SK-N-MC (cell line): ENCODE measurements around the gene ADAMTS12.

ENCODE experiments used
- EZH2 ChIP-seq: fragments of 200-600 bp; sonication (generic); IDR thresholded peaks from one replicate; pipeline ENCODE4 v1.6.1; 2017; ENCODE audit warnings: antibody characterized with exemption
- FOXP2 ChIP-seq: optimal IDR thresholded peaks from 2 replicates; pipeline ENCODE3; 2011; ENCODE audit warnings: mild to moderate bottlenecking, moderate library complexity; ENCODE audit not compliant: insufficient read depth; ENCODE audit errors: extremely low read length, control extremely low read depth
- POLR2AphosphoS5 ChIP-seq: IDR thresholded peaks from 2 replicates; pipeline ENCODE4 v1.6.1; 2012; ENCODE audit warnings: mild to moderate bottlenecking, low read depth, low read length, borderline replicate concordance

GRCh38 chr5:33793276-33793675 is 98.5 kb downstream of the ADAMTS12 start:
- no peak for TF ChIP-seq POLR2AphosphoS5
- TF ChIP-seq EZH2 = no peak
- no peak for TF ChIP-seq FOXP2
